ENCODE results near the gene PFN3.
"Not testable (repeated sequence)": the region's sequence is repeated elsewhere in the genome, so short reads cannot be mapped to it uniquely, and the experiment has no call there.

The PFN3 gene

GRCh38 chr5:177378884-177379883 is 21.3 kb downstream of the PFN3 start:
- peak in 1 of 2 experiments; percentile 42 for DNase-seq (ENCODE audit: low read depth in 1 of 2, low spot score in 1 of 2)
- in situ Hi-C loops (cut with HindIII; ENCODE audit: low pct_unique_long_range_greater_than_20kb, low sequenced_read_pairs): no loop called here
- TF ChIP-seq JUND (IDR thresholded peaks at IDR 0.05; ENCODE audit: low read depth): no peak

GRCh38 chr5:177377851-177378776 is 22.3 kb downstream of the PFN3 start:
- no peak for DNase-seq (ENCODE audit: low read depth in 1 of 2, low spot score in 1 of 2)
- no peak for TF ChIP-seq JUND (IDR thresholded peaks at IDR 0.05; ENCODE audit: low read depth)
- in situ Hi-C loops (cut with HindIII; ENCODE audit: low pct_unique_long_range_greater_than_20kb, low sequenced_read_pairs): no loop called here

GRCh38 chr5:177376107-177376506 is 24.4 kb downstream of the PFN3 start:
- no peak for DNase-seq (ENCODE audit: low read depth in 1 of 2, low spot score in 1 of 2)
- TF ChIP-seq JUND (IDR thresholded peaks at IDR 0.05; ENCODE audit: low read depth): no peak
- in situ Hi-C loops (cut with HindIII; ENCODE audit: low pct_unique_long_range_greater_than_20kb, low sequenced_read_pairs): no loop called here

GRCh38 chr5:177375516-177375915 is 24.9 kb downstream of the PFN3 start:
- in situ Hi-C loops (cut with HindIII; ENCODE audit: low pct_unique_long_range_greater_than_20kb, low sequenced_read_pairs); DNase-seq (ENCODE audit: low read depth in 1 of 2, low spot score in 1 of 2): not testable (repeated sequence)

GRCh38 chr5:177374211-177374610 is 26.2 kb downstream of the PFN3 start:
- no peak for DNase-seq (ENCODE audit: low read depth in 1 of 2, low spot score in 1 of 2)
- TF ChIP-seq JUND (IDR thresholded peaks at IDR 0.05; ENCODE audit: low read depth): no peak
- in situ Hi-C loops (cut with HindIII; ENCODE audit: low pct_unique_long_range_greater_than_20kb, low sequenced_read_pairs): no loop called here

- in situ Hi-C loops (cut with HindIII; ENCODE audit: low pct_unique_long_range_greater_than_20kb, low sequenced_read_pairs): no loop called here
- peak in 1 of 2 experiments; percentile 55 for DNase-seq (ENCODE audit: low read depth in 1 of 2, low spot score in 1 of 2)
- no peak for TF ChIP-seq JUND (IDR thresholded peaks at IDR 0.05; ENCODE audit: low read depth)
Observed at GRCh38 chr5:177373806-177374205, 26.7 kb downstream of the PFN3 start.

- in situ Hi-C loops (cut with HindIII; ENCODE audit: low pct_unique_long_range_greater_than_20kb, low sequenced_read_pairs): no loop called here
- TF ChIP-seq JUND (IDR thresholded peaks at IDR 0.05; ENCODE audit: low read depth): no peak
- DNase-seq (ENCODE audit: low read depth in 1 of 2, low spot score in 1 of 2): no peak
Observed at GRCh38 chr5:177372910-177373309, 27.6 kb downstream of the PFN3 start.

- in situ Hi-C loops (cut with HindIII; ENCODE audit: low pct_unique_long_range_greater_than_20kb, low sequenced_read_pairs): no loop called here
- DNase-seq (ENCODE audit: low read depth in 1 of 2, low spot score in 1 of 2): no peak
- no peak for TF ChIP-seq JUND (IDR thresholded peaks at IDR 0.05; ENCODE audit: low read depth)
Observed at GRCh38 chr5:177372034-177372896, 28.2 kb downstream of the PFN3 start.

GRCh38 chr5:177371120-177372033 is 29.1 kb downstream of the PFN3 start:
- in situ Hi-C loops (cut with HindIII; ENCODE audit: low pct_unique_long_range_greater_than_20kb, low sequenced_read_pairs): no loop called here
- no peak for DNase-seq (ENCODE audit: low read depth in 1 of 2, low spot score in 1 of 2)
- TF ChIP-seq JUND (IDR thresholded peaks at IDR 0.05; ENCODE audit: low read depth): no peak

- in situ Hi-C loops (cut with HindIII; ENCODE audit: low pct_unique_long_range_greater_than_20kb, low sequenced_read_pairs): no loop called here
- no peak for TF ChIP-seq JUND (IDR thresholded peaks at IDR 0.05; ENCODE audit: low read depth)
- DNase-seq (ENCODE audit: low read depth in 1 of 2, low spot score in 1 of 2): peak; percentile 88 to 96
Observed at GRCh38 chr5:177370488-177371119, 29.9 kb downstream of the PFN3 start.
